ENCODE results near the gene AP2M1. TPM values are rescaled to one million over a fixed set of nuclear protein-coding genes. Genes with fewer than 3 reads are reported as not detected.
A peak's percentile ranks its signal among the peaks of the same experiment; 100 is the strongest.

Gene AP2M1
- total and polyA plus RNA-seq, 2 of the 13 experiments (the other 11 are each of a cell fraction or from before 2014, with no cell fraction given): 126 to 146 TPM

DNA sequence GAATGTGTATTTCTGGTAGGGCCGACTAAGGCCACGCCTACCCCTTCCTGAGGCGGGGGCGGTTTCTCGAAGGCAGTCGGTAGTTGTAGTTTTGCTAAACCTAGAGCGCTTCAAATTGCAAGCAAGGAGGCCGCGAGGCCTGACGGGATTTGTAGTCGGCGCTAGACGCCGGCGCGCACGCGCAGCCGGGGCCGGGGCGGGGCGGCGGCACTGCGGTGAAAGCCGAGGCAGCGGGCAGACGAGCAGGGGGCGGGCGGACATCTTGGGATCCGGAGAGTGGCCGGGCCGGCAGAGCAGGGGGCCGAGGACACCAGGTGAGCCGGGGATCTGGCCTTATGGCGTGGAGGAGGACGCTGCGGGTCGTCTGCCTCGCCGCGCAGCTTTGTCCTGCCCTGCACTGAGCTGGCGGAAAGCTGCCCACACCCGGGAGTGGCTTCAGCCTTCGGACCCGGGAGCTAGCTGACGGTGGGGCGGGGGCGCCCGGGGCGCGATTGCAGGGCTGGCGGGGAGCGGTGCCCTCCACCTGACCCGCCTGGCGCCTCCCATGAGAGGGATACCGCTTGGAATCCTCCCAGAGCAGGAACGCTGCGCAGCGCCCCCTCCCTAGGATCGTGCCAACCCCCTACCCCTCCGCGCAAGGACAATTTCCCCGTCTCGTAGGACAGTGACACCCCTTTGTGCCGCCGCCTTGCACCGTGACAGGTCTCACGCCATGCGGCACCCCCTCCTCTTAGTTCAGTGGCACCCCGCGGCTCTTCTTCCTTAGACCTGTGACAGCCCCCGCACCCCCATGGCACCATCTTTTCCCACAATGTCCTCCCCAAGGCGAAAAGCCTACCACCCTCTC is at the start of gene AP2M1 (continued):
- TF ChIP-seq, protein P1, sequence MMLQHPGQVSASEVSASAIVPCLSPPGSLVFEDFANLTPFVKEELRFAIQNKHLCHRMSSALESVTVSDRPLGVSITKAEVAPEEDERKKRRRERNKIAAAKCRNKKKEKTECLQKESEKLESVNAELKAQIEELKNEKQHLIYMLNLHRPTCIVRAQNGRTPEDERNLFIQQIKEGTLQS (CRISPR knock-in tag; IDR thresholded peaks at IDR 0.05): no peak
- TF ChIP-seq NFIB (CRISPR knock-in tag; IDR thresholded peaks at IDR 0.05; ENCODE audit: borderline replicate concordance): no peak
- no peak for TF ChIP-seq RORA (CRISPR knock-in tag; IDR thresholded peaks at IDR 0.05)
- TF ChIP-seq ZNF629 (CRISPR knock-in tag; conservative IDR thresholded peaks at IDR 0.05): 0 out of 2 replicates have a peak, but pooled peaks have one; percentile 7
- no peak for TF ChIP-seq MAFK (conservative IDR thresholded peaks at IDR 0.05 in 1 of 2, IDR thresholded peaks at IDR 0.05 in 1 of 2; ENCODE audit: low read length in 2 of 2)
- no peak for TF ChIP-seq GPBP1L1 (CRISPR knock-in tag; IDR thresholded peaks at IDR 0.05)
- TF ChIP-seq HDAC6 (IDR thresholded peaks at IDR 0.05; ENCODE audit: low read depth, low read length): no peak
- no peak for TF ChIP-seq AKAP8 (CRISPR knock-in tag; IDR thresholded peaks at IDR 0.05)
- TF ChIP-seq TBX2 (CRISPR knock-in tag; IDR thresholded peaks at IDR 0.05; ENCODE audit: borderline replicate concordance): peak; percentile 85
- TF ChIP-seq ZNF547 (CRISPR knock-in tag; IDR thresholded peaks at IDR 0.05): peak; percentile 29; the same call in 1 of the 2 replicates
- TF ChIP-seq NR2F6 (IDR thresholded peaks at IDR 0.05): no peak
- no peak for TF ChIP-seq NR2F6 (CRISPR knock-in tag; IDR thresholded peaks at IDR 0.05)
- no peak for TF ChIP-seq CENPX (CRISPR knock-in tag; IDR thresholded peaks at IDR 0.05)
- no peak for TF ChIP-seq MATR3 (CRISPR knock-in tag; IDR thresholded peaks at IDR 0.05)
- TF ChIP-seq SRY (CRISPR knock-in tag; IDR thresholded peaks at IDR 0.05): no peak
- TF ChIP-seq E2F1 (CRISPR knock-in tag; IDR thresholded peaks at IDR 0.05): no peak; the same call in 1 of the 2 replicates
- no peak for TF ChIP-seq SAFB2 (CRISPR knock-in tag; IDR thresholded peaks at IDR 0.05; ENCODE audit: borderline replicate concordance, low read depth)
- TF ChIP-seq ZNF782 (CRISPR knock-in tag; IDR thresholded peaks at IDR 0.05; ENCODE audit: borderline replicate concordance): no peak
- no peak for TF ChIP-seq CHD2 (IDR thresholded peaks at IDR 0.05; ENCODE audit: low read depth, low read length)
- no peak for TF ChIP-seq THYN1 (CRISPR knock-in tag; IDR thresholded peaks at IDR 0.05; ENCODE audit: borderline replicate concordance, low read depth)
- TF ChIP-seq, protein P2, sequence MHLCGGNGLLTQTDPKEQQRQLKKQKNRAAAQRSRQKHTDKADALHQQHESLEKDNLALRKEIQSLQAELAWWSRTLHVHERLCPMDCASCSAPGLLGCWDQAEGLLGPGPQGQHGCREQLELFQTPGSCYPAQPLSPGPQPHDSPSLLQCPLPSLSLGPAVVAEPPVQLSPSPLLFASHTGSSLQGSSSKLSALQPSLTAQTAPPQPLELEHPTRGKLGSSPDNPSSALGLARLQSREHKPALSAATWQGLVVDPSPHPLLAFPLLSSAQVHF (CRISPR knock-in tag; IDR thresholded peaks at IDR 0.05): no peak
- peak; percentile 33; the same call in 1 of the 2 replicates for TF ChIP-seq ZNF784 (CRISPR knock-in tag; IDR thresholded peaks at IDR 0.05; ENCODE audit: borderline replicate concordance)
- TF ChIP-seq, protein P3, sequence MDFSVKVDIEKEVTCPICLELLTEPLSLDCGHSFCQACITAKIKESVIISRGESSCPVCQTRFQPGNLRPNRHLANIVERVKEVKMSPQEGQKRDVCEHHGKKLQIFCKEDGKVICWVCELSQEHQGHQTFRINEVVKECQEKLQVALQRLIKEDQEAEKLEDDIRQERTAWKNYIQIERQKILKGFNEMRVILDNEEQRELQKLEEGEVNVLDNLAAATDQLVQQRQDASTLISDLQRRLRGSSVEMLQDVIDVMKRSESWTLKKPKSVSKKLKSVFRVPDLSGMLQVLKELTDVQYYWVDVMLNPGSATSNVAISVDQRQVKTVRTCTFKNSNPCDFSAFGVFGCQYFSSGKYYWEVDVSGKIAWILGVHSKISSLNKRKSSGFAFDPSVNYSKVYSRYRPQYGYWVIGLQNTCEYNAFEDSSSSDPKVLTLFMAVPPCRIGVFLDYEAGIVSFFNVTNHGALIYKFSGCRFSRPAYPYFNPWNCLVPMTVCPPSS (IDR thresholded peaks at IDR 0.05): no peak
- TF ChIP-seq CBX2 (IDR thresholded peaks at IDR 0.05; ENCODE audit: low read depth, low read length): no peak
- no peak for TF ChIP-seq CBX2 (CRISPR knock-in tag; IDR thresholded peaks at IDR 0.05; ENCODE audit: low read depth)
